ENCODE measurements around the gene PROSER1.

GRCh38 chr13:39073983-39074382, 36.1 kb upstream of the PROSER1 start:
- TF ChIP-seq CREB1 (CRISPR knock-in tag; IDR thresholded peaks at IDR 0.05) (no peak), E2F4 (CRISPR knock-in tag; IDR thresholded peaks at IDR 0.05; ENCODE audit: borderline replicate concordance, low read depth) (no peak), ESRRA (CRISPR knock-in tag; IDR thresholded peaks at IDR 0.05; ENCODE audit: borderline replicate concordance) (no peak), MLX (CRISPR knock-in tag; IDR thresholded peaks at IDR 0.05) (no peak), SMAD4 (CRISPR knock-in tag; IDR thresholded peaks at IDR 0.05) (no peak), NR2C2 (CRISPR knock-in tag; IDR thresholded peaks at IDR 0.05) (no peak), NR3C1 (CRISPR knock-in tag; conservative IDR thresholded peaks at IDR 0.05; ENCODE audit: low read depth) (no peak), KAT7 (CRISPR knock-in tag; IDR thresholded peaks at IDR 0.05; ENCODE audit: borderline replicate concordance) (no peak)
- TF ChIP-seq, protein P1, sequence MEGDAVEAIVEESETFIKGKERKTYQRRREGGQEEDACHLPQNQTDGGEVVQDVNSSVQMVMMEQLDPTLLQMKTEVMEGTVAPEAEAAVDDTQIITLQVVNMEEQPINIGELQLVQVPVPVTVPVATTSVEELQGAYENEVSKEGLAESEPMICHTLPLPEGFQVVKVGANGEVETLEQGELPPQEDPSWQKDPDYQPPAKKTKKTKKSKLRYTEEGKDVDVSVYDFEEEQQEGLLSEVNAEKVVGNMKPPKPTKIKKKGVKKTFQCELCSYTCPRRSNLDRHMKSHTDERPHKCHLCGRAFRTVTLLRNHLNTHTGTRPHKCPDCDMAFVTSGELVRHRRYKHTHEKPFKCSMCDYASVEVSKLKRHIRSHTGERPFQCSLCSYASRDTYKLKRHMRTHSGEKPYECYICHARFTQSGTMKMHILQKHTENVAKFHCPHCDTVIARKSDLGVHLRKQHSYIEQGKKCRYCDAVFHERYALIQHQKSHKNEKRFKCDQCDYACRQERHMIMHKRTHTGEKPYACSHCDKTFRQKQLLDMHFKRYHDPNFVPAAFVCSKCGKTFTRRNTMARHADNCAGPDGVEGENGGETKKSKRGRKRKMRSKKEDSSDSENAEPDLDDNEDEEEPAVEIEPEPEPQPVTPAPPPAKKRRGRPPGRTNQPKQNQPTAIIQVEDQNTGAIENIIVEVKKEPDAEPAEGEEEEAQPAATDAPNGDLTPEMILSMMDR (IDR thresholded peaks at IDR 0.05), result no peak
- TF ChIP-seq, protein P2, sequence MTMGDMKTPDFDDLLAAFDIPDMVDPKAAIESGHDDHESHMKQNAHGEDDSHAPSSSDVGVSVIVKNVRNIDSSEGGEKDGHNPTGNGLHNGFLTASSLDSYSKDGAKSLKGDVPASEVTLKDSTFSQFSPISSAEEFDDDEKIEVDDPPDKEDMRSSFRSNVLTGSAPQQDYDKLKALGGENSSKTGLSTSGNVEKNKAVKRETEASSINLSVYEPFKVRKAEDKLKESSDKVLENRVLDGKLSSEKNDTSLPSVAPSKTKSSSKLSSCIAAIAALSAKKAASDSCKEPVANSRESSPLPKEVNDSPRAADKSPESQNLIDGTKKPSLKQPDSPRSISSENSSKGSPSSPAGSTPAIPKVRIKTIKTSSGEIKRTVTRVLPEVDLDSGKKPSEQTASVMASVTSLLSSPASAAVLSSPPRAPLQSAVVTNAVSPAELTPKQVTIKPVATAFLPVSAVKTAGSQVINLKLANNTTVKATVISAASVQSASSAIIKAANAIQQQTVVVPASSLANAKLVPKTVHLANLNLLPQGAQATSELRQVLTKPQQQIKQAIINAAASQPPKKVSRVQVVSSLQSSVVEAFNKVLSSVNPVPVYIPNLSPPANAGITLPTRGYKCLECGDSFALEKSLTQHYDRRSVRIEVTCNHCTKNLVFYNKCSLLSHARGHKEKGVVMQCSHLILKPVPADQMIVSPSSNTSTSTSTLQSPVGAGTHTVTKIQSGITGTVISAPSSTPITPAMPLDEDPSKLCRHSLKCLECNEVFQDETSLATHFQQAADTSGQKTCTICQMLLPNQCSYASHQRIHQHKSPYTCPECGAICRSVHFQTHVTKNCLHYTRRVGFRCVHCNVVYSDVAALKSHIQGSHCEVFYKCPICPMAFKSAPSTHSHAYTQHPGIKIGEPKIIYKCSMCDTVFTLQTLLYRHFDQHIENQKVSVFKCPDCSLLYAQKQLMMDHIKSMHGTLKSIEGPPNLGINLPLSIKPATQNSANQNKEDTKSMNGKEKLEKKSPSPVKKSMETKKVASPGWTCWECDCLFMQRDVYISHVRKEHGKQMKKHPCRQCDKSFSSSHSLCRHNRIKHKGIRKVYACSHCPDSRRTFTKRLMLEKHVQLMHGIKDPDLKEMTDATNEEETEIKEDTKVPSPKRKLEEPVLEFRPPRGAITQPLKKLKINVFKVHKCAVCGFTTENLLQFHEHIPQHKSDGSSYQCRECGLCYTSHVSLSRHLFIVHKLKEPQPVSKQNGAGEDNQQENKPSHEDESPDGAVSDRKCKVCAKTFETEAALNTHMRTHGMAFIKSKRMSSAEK (CRISPR knock-in tag; IDR thresholded peaks at IDR 0.05; ENCODE audit: borderline replicate concordance), result no peak
